WTC11 (cell line): ENCODE data around the gene PHTF2. TPM values are rescaled to one million over a fixed set of nuclear protein-coding genes. Genes with fewer than 3 reads are reported as not detected.

ENCODE experiments used
- ATAC-seq: fragments of 200-7000 bp; cut with Tn5 transposase; 2 replicates; pipeline ENCODE4 v1.10.0; 2021; ENCODE audit warnings: mild to moderate bottlenecking, moderate library complexity
- CTCF ChIA-PET: fragments of 300-600 bp; sonication (Branson Sonifier 250); formaldehyde crosslinking; loops from one replicate; lab custom pipeline; 2021; ENCODE audit warnings: antibody characterized with exemption; lab: Charles Lee
- POLR2A ChIA-PET: fragments of 350-600 bp; sonication (Branson Sonifier 250); formaldehyde crosslinking; loops from one replicate; lab custom pipeline; 2021; ENCODE audit warnings: antibody characterized with exemption; lab: Charles Lee
- DNase-seq: peaks from one replicate; pipeline ENCODE4 v3.0.0; 2021; ENCODE audit warnings: low spot score
- H3K27ac Mint-ChIP-seq: 2 replicates; pipeline ENCODE4 v1.8.0; 2021; ENCODE audit warnings: mixed read lengths
- H3K27me3 Mint-ChIP-seq: 2 replicates; pipeline ENCODE4 v1.8.0; 2021; ENCODE audit warnings: low read depth, mild to moderate bottlenecking, moderate library complexity, mixed read lengths
- H3K36me3 Mint-ChIP-seq: 2 replicates; pipeline ENCODE4 v1.8.0; 2021; ENCODE audit warnings: mixed read lengths
- H3K4me1 Mint-ChIP-seq: 2 replicates; pipeline ENCODE4 v1.8.0; 2022; ENCODE audit warnings: mixed read lengths
- H3K4me3 Mint-ChIP-seq: 2 replicates; pipeline ENCODE4 v1.8.0; 2021; ENCODE audit warnings: mild to moderate bottlenecking, moderate library complexity, mixed read lengths
- H3K9me3 Mint-ChIP-seq: 2 replicates; pipeline ENCODE4 v1.8.0; 2021; ENCODE audit warnings: mixed read lengths
- CREB1 ChIP-seq: sonication (generic); formaldehyde crosslinking; IDR thresholded peaks from 2 replicates; pipeline ENCODE4 v1.8.0; 2023; ENCODE audit warnings: mild to moderate bottlenecking, missing genetic modification reagents
- ETV6 ChIP-seq: sonication (generic); formaldehyde crosslinking; IDR thresholded peaks from 2 replicates; pipeline ENCODE4 v1.8.1; 2022; ENCODE audit warnings: mild to moderate bottlenecking, missing genetic modification reagents
- FOXJ3 ChIP-seq: sonication (generic); formaldehyde crosslinking; IDR thresholded peaks from 2 replicates; pipeline ENCODE4 v1.9.0; 2021; ENCODE audit warnings: missing genetic modification reagents, mild to moderate bottlenecking, borderline replicate concordance
- FOXK1 ChIP-seq: sonication (generic); formaldehyde crosslinking; IDR thresholded peaks from 2 replicates; pipeline ENCODE4 v1.8.0; 2022; ENCODE audit warnings: mild to moderate bottlenecking, moderate library complexity, missing genetic modification reagents
- GABPB1 ChIP-seq: sonication (generic); formaldehyde crosslinking; IDR thresholded peaks from 2 replicates; pipeline ENCODE4 v1.8.1; 2023; ENCODE audit warnings: mild to moderate bottlenecking, missing genetic modification reagents
- IRF2 ChIP-seq: sonication (generic); formaldehyde crosslinking; IDR thresholded peaks from 2 replicates; pipeline ENCODE4 v1.8.0; 2022; ENCODE audit warnings: low read depth, missing genetic modification reagents, borderline replicate concordance
- NFE2L1 ChIP-seq: sonication (generic); formaldehyde crosslinking; IDR thresholded peaks from 2 replicates; pipeline ENCODE4 v1.8.1; 2023; ENCODE audit warnings: missing genetic modification reagents
- SMAD3 ChIP-seq: sonication (generic); formaldehyde crosslinking; IDR thresholded peaks from 2 replicates; pipeline ENCODE4 v1.8.0; 2022; ENCODE audit warnings: missing genetic modification reagents, mild to moderate bottlenecking, borderline replicate concordance
- SP1 ChIP-seq: sonication (generic); formaldehyde crosslinking; conservative IDR thresholded peaks from 2 replicates; pipeline ENCODE4 v1.8.1; 2022; ENCODE audit warnings: missing genetic modification reagents
- TCF7 ChIP-seq: sonication (generic); formaldehyde crosslinking; IDR thresholded peaks from 2 replicates; pipeline ENCODE4 v1.8.0; 2022; ENCODE audit warnings: mild to moderate bottlenecking, low read depth, missing genetic modification reagents, moderate library complexity
- TEAD4 ChIP-seq: sonication (generic); formaldehyde crosslinking; IDR thresholded peaks from 2 replicates; pipeline ENCODE4 v1.8.0; 2022; ENCODE audit warnings: mild to moderate bottlenecking, missing genetic modification reagents
- TP53 ChIP-seq: sonication (generic); formaldehyde crosslinking; IDR thresholded peaks from 2 replicates; pipeline ENCODE4 v1.8.1; 2023; ENCODE audit warnings: mild to moderate bottlenecking, missing genetic modification reagents
- ZNF138 ChIP-seq: sonication (generic); formaldehyde crosslinking; conservative IDR thresholded peaks from 2 replicates; pipeline ENCODE4 v1.8.1; 2022; ENCODE audit warnings: mild to moderate bottlenecking, moderate library complexity, missing genetic modification reagents
- ZNF416 ChIP-seq: fragments of 250-450 bp; sonication (Bioruptor Pico); IDR thresholded peaks from 2 replicates; pipeline ENCODE4 v1.9.0; 2021; ENCODE audit warnings: mild to moderate bottlenecking, inconsistent platforms
- ZNF671 ChIP-seq: fragments of 250-450 bp; sonication (Bioruptor Pico); IDR thresholded peaks from 2 replicates; pipeline ENCODE4 v1.8.0; 2021; ENCODE audit warnings: mild to moderate bottlenecking
- total RNA-seq: library from RNA; stranded (reverse); gene quantifications from 3 replicates; pipeline ENCODE4 v1.2.3, GENCODE V29; 2021
- TF ChIP-seq, protein P1 (sequence below): fragments of 250-450 bp; sonication (Bioruptor Pico); conservative IDR thresholded peaks from 2 replicates; pipeline ENCODE4 v1.9.0; 2021; ENCODE audit warnings: mild to moderate bottlenecking
- TF ChIP-seq, protein P2 (sequence below): sonication (generic); formaldehyde crosslinking; IDR thresholded peaks from 2 replicates; pipeline ENCODE4 v1.8.1; 2023; ENCODE audit warnings: mild to moderate bottlenecking, missing genetic modification reagents, borderline replicate concordance
- TF ChIP-seq, protein P3 (sequence below): fragments of 250-450 bp; sonication (Bioruptor Pico); IDR thresholded peaks from 2 replicates; pipeline ENCODE4 v1.9.0; 2021; ENCODE audit warnings: mild to moderate bottlenecking, borderline replicate concordance
- TF ChIP-seq, protein P4 (sequence below): sonication (generic); formaldehyde crosslinking; IDR thresholded peaks from 2 replicates; pipeline ENCODE4 v1.8.1; 2022; ENCODE audit warnings: missing genetic modification reagents, borderline replicate concordance
- TF ChIP-seq, protein P5 (sequence below): sonication (generic); formaldehyde crosslinking; IDR thresholded peaks from 2 replicates; pipeline ENCODE4 v1.8.1; 2022; ENCODE audit warnings: mild to moderate bottlenecking, missing genetic modification reagents, moderate library complexity, borderline replicate concordance

Gene PHTF2
- total RNA-seq, 1 experiment from 2014 or later = 17.9 TPM

DNA sequence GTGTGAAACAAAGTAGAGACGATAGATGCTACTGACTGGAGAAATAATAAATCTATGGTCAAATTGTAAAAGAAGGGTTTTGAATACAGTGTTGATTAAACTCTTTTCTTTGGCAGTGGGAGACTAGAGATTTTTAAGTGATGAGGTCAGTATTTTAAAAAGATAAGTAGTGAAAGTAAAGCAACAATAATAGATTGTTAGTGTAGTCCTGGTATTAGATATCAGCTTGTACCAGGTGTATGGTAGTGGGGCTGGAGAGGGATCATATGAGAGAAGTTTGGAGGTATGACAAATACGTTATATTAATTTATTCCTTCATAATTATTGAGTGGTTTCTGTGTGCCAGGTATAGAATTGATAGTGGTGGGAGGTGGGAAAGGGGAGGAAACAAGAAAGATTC lies 25.2 kb downstream of the PHTF2 start:
- Mint-ChIP-seq H3K4me3 (no peak overlapping the region), H3K9me3 (peaks cover 56% of the 10 kb centered on the region), H3K4me1 (0 out of 2 replicates have a peak, but pooled peaks cover 4% of the 10 kb centered on the region), H3K27ac (no peak overlapping the region), H3K36me3 (peaks cover 34% of the 10 kb centered on the region), H3K27me3 (no peaks in the 10 kb centered on the region)
- CTCF ChIA-PET = no interaction called here
- DNase-seq (no peak), ATAC-seq (no peak)
- TF ChIP-seq, protein P1, sequence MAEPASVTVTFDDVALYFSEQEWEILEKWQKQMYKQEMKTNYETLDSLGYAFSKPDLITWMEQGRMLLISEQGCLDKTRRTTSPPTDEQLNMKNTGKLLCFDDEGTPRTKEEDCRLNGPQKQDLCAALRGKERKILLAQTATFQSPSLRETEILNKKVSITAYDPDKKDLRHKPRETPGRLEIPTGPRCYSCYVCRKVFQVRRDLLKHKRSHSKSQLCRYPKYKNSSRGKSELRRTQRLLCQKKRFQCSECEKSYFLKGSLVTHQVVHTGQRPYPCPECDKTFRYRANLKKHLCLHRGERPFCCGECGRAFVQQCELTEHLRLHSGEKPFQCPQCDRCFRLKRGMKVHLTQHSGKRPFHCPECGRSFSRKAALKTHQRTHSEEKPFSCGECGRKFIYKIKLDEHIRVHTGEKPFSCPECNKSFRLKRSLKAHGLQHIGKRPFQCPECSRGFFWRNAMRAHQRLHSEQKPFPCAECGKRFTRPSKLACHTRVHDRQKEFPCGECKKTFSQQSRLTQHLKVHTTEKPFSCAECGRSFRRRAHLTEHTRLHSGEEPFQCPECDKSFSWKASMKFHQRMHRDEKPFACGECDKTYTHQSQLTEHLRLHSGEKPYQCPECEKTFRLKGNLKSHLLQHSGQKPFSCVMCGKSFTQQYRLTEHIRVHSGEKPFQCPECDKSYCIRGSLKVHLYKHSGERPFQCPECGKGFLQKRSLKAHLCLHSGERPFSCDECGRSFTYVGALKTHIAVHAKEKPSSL (CRISPR knock-in tag) = no peak
- TF ChIP-seq TEAD4 (CRISPR knock-in tag) = no peak
- TF ChIP-seq, protein P2, sequence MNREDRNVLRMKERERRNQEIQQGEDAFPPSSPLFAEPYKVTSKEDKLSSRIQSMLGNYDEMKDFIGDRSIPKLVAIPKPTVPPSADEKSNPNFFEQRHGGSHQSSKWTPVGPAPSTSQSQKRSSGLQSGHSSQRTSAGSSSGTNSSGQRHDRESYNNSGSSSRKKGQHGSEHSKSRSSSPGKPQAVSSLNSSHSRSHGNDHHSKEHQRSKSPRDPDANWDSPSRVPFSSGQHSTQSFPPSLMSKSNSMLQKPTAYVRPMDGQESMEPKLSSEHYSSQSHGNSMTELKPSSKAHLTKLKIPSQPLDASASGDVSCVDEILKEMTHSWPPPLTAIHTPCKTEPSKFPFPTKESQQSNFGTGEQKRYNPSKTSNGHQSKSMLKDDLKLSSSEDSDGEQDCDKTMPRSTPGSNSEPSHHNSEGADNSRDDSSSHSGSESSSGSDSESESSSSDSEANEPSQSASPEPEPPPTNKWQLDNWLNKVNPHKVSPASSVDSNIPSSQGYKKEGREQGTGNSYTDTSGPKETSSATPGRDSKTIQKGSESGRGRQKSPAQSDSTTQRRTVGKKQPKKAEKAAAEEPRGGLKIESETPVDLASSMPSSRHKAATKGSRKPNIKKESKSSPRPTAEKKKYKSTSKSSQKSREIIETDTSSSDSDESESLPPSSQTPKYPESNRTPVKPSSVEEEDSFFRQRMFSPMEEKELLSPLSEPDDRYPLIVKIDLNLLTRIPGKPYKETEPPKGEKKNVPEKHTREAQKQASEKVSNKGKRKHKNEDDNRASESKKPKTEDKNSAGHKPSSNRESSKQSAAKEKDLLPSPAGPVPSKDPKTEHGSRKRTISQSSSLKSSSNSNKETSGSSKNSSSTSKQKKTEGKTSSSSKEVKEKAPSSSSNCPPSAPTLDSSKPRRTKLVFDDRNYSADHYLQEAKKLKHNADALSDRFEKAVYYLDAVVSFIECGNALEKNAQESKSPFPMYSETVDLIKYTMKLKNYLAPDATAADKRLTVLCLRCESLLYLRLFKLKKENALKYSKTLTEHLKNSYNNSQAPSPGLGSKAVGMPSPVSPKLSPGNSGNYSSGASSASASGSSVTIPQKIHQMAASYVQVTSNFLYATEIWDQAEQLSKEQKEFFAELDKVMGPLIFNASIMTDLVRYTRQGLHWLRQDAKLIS = no peak
- no peak for TF ChIP-seq ZNF416
- no peak for TF ChIP-seq TP53 (CRISPR knock-in tag)
- no peak for TF ChIP-seq ZNF138 (CRISPR knock-in tag)
- TF ChIP-seq FOXJ3 (CRISPR knock-in tag) = no peak
- TF ChIP-seq, protein P3, sequence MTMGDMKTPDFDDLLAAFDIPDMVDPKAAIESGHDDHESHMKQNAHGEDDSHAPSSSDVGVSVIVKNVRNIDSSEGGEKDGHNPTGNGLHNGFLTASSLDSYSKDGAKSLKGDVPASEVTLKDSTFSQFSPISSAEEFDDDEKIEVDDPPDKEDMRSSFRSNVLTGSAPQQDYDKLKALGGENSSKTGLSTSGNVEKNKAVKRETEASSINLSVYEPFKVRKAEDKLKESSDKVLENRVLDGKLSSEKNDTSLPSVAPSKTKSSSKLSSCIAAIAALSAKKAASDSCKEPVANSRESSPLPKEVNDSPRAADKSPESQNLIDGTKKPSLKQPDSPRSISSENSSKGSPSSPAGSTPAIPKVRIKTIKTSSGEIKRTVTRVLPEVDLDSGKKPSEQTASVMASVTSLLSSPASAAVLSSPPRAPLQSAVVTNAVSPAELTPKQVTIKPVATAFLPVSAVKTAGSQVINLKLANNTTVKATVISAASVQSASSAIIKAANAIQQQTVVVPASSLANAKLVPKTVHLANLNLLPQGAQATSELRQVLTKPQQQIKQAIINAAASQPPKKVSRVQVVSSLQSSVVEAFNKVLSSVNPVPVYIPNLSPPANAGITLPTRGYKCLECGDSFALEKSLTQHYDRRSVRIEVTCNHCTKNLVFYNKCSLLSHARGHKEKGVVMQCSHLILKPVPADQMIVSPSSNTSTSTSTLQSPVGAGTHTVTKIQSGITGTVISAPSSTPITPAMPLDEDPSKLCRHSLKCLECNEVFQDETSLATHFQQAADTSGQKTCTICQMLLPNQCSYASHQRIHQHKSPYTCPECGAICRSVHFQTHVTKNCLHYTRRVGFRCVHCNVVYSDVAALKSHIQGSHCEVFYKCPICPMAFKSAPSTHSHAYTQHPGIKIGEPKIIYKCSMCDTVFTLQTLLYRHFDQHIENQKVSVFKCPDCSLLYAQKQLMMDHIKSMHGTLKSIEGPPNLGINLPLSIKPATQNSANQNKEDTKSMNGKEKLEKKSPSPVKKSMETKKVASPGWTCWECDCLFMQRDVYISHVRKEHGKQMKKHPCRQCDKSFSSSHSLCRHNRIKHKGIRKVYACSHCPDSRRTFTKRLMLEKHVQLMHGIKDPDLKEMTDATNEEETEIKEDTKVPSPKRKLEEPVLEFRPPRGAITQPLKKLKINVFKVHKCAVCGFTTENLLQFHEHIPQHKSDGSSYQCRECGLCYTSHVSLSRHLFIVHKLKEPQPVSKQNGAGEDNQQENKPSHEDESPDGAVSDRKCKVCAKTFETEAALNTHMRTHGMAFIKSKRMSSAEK (CRISPR knock-in tag) = no peak
- TF ChIP-seq TCF7 = no peak
- TF ChIP-seq ETV6 (CRISPR knock-in tag) = no peak
- no peak for TF ChIP-seq CREB1
- TF ChIP-seq NFE2L1 = no peak
- POLR2A ChIA-PET = no interaction called here

DNA sequence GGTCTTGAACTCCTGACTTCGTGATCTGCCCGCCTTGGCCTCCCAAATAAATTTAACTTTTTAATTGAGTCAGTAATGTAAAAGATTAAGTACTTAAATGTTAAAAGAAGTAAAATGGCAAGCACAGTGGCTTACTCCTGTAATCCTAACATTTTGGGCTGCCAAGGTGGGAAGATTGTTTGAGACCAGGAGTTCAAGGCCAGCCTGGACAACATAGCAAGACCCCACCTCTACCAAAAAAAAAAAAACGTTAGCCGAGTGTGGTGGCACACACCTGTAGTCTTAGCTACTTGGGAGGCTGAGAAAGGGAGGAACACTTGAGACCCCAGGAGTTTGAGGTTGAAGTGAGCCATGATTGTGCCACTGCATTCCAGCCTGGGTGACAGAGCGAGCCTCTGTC lies 26.1 kb downstream of the PHTF2 start:
- Mint-ChIP-seq H3K9me3 (peaks cover 48% of the 10 kb centered on the region), H3K4me1 (0 out of 2 replicates have a peak, but pooled peaks cover 4% of the 10 kb centered on the region), H3K27me3 (no peaks in the 10 kb centered on the region), H3K4me3 (no peak overlapping the region), H3K27ac (no peak overlapping the region), H3K36me3 (peaks cover 27% of the 10 kb centered on the region)
- no peak for DNase-seq
- CTCF ChIA-PET = no interaction called here
- POLR2A ChIA-PET = no interaction called here
- no peak for ATAC-seq
- TF ChIP-seq GABPB1 (CRISPR knock-in tag) (no peak), SP1 (no peak), SMAD3 (no peak), FOXK1 (CRISPR knock-in tag) (no peak), IRF2 (CRISPR knock-in tag) (no peak), ZNF671 (CRISPR knock-in tag) (no peak)
- TF ChIP-seq, protein P4, sequence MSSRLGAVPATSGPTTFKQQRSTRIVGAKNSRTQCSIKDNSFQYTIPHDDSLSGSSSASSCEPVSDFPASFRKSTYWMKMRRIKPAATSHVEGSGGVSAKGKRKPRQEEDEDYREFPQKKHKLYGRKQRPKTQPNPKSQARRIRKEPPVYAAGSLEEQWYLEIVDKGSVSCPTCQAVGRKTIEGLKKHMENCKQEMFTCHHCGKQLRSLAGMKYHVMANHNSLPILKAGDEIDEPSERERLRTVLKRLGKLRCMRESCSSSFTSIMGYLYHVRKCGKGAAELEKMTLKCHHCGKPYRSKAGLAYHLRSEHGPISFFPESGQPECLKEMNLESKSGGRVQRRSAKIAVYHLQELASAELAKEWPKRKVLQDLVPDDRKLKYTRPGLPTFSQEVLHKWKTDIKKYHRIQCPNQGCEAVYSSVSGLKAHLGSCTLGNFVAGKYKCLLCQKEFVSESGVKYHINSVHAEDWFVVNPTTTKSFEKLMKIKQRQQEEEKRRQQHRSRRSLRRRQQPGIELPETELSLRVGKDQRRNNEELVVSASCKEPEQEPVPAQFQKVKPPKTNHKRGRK (CRISPR knock-in tag) = no peak
- TF ChIP-seq, protein P5, sequence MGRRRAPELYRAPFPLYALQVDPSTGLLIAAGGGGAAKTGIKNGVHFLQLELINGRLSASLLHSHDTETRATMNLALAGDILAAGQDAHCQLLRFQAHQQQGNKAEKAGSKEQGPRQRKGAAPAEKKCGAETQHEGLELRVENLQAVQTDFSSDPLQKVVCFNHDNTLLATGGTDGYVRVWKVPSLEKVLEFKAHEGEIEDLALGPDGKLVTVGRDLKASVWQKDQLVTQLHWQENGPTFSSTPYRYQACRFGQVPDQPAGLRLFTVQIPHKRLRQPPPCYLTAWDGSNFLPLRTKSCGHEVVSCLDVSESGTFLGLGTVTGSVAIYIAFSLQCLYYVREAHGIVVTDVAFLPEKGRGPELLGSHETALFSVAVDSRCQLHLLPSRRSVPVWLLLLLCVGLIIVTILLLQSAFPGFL (CRISPR knock-in tag) = no peak
